HepG2 (cell line): ENCODE data around the gene PPP2R5D.
A peak's percentile ranks its signal among the peaks of the same experiment; 100 is the strongest.

Experiments used
- ARNT ChIP-seq: fragments of 450-650 bp; IDR thresholded peaks from 2 replicates; pipeline ENCODE4 v1.6.1; 2017
- KLF12 ChIP-seq: sonication (generic); formaldehyde crosslinking; IDR thresholded peaks from 2 replicates; pipeline ENCODE4 v1.4.0; 2020; ENCODE audit warnings: missing genetic modification reagents, borderline replicate concordance
- MEIS1 ChIP-seq: sonication (generic); formaldehyde crosslinking; IDR thresholded peaks from 2 replicates; pipeline ENCODE4 v1.9.0; 2021; ENCODE audit warnings: mild to moderate bottlenecking, missing genetic modification reagents, moderate library complexity, borderline replicate concordance
- MYC ChIP-seq: sonication (generic); formaldehyde crosslinking; IDR thresholded peaks from 2 replicates; pipeline ENCODE4 v1.9.0; 2021; ENCODE audit warnings: missing genetic modification reagents, borderline replicate concordance
- SATB2 ChIP-seq: sonication (generic); formaldehyde crosslinking; IDR thresholded peaks from 2 replicates; pipeline ENCODE4 v1.5.0; 2020; ENCODE audit warnings: missing genetic modification reagents
- ZNF629 ChIP-seq: sonication (generic); formaldehyde crosslinking; conservative IDR thresholded peaks from 2 replicates; pipeline ENCODE4 v1.5.0; 2020; ENCODE audit warnings: missing genetic modification reagents
- TF ChIP-seq, protein P1 (sequence below): sonication (generic); formaldehyde crosslinking; IDR thresholded peaks from 2 replicates; pipeline ENCODE4 v1.4.0; 2020; ENCODE audit warnings: mild to moderate bottlenecking, missing genetic modification reagents
- TF ChIP-seq, protein P2 (sequence below): sonication (generic); formaldehyde crosslinking; IDR thresholded peaks from 2 replicates; pipeline ENCODE4 v1.8.0; 2022; ENCODE audit warnings: low read depth, missing genetic modification reagents
- TF ChIP-seq, protein P3 (sequence below): sonication (generic); formaldehyde crosslinking; IDR thresholded peaks from 2 replicates; pipeline ENCODE4 v1.4.0; 2020; ENCODE audit warnings: missing genetic modification reagents, mild to moderate bottlenecking, borderline replicate concordance
- TF ChIP-seq, protein P4 (sequence below): sonication (generic); formaldehyde crosslinking; IDR thresholded peaks from 2 replicates; pipeline ENCODE4 v1.5.0; 2020; ENCODE audit warnings: missing genetic modification reagents

DNA sequence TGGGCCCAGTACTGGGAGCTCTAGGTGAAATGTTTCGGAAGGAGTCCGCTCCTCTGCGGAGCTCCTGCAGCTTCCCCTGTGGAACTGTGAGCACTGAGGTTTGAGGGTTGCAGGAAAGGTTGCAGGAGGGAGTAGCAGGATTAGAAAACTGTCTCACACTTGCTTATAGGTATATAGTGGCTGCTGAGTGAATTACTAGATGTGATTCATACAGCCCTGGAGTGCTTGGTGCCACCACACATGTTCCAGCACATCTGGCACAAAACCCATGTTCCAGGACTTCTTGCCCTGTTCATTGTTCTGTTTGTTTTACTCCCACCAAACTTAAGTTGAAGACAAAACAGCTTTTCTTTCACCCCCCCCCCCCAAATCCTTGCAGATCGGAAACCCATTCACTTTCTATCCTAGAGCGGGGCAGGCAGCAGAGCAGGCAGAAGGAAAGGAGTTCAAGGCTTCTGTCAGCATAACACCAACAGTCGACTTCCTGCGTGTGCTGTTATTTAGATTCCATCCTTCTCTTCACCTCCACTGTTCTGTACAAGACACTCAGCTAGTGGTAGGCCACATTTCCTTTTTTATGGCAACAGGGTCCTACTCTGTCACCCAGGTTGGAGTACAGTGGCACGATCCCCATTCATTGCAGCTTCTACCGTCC is 4.7 kb upstream of the PPP2R5D start:
- TF ChIP-seq, protein P1, sequence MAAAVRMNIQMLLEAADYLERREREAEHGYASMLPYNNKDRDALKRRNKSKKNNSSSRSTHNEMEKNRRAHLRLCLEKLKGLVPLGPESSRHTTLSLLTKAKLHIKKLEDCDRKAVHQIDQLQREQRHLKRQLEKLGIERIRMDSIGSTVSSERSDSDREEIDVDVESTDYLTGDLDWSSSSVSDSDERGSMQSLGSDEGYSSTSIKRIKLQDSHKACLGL (CRISPR knock-in tag): no peak
- TF ChIP-seq, protein P2, sequence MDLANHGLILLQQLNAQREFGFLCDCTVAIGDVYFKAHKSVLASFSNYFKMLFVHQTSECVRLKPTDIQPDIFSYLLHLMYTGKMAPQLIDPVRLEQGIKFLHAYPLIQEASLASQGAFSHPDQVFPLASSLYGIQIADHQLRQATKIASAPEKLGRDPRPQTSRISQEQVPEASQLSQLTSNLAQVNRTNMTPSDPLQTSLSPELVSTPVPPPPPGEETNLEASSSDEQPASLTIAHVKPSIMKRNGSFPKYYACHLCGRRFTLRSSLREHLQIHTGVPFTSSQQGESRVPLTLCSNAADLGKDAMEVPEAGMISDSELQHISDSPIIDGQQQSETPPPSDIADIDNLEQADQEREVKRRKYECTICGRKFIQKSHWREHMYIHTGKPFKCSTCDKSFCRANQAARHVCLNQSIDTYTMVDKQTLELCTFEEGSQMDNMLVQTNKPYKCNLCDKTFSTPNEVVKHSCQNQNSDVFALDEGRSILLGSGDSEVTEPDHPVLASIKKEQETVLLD (CRISPR knock-in tag): no peak
- TF ChIP-seq, protein P3, sequence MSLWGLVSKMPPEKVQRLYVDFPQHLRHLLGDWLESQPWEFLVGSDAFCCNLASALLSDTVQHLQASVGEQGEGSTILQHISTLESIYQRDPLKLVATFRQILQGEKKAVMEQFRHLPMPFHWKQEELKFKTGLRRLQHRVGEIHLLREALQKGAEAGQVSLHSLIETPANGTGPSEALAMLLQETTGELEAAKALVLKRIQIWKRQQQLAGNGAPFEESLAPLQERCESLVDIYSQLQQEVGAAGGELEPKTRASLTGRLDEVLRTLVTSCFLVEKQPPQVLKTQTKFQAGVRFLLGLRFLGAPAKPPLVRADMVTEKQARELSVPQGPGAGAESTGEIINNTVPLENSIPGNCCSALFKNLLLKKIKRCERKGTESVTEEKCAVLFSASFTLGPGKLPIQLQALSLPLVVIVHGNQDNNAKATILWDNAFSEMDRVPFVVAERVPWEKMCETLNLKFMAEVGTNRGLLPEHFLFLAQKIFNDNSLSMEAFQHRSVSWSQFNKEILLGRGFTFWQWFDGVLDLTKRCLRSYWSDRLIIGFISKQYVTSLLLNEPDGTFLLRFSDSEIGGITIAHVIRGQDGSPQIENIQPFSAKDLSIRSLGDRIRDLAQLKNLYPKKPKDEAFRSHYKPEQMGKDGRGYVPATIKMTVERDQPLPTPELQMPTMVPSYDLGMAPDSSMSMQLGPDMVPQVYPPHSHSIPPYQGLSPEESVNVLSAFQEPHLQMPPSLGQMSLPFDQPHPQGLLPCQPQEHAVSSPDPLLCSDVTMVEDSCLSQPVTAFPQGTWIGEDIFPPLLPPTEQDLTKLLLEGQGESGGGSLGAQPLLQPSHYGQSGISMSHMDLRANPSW (CRISPR knock-in tag): no peak
- TF ChIP-seq MEIS1 (CRISPR knock-in tag) (peak; percentile 18; the same call in 1 of the 2 replicates), ZNF629 (no peak), SATB2 (CRISPR knock-in tag) (no peak), MYC (CRISPR knock-in tag) (no peak), KLF12 (CRISPR knock-in tag) (no peak), ARNT (no peak)
- TF ChIP-seq, protein P4, sequence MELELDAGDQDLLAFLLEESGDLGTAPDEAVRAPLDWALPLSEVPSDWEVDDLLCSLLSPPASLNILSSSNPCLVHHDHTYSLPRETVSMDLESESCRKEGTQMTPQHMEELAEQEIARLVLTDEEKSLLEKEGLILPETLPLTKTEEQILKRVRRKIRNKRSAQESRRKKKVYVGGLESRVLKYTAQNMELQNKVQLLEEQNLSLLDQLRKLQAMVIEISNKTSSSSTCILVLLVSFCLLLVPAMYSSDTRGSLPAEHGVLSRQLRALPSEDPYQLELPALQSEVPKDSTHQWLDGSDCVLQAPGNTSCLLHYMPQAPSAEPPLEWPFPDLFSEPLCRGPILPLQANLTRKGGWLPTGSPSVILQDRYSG (CRISPR knock-in tag): no peak
